ENCODE measurements around the gene GLRA1.

GLRA1 gene

GRCh38 chr5:151772846-151773561 lies 151.6 kb downstream of the GLRA1 start:
- no peak for DNase-seq (ENCODE audit: low read depth)

Measured in activated gamma-delta T cell treated with anti-CD3 and anti-CD28 coated beads, Interleukin-2, amount 50 U/mL, for 16 hours (primary cell).